Right ventricle myocardium superior (tissue), 1 donor: ENCODE measurements around the gene PLVAP. TPM values are rescaled to one million over a fixed set of nuclear protein-coding genes. Genes with fewer than 3 reads are reported as not detected.

Source experiments
- total RNA-seq: library from RNA; stranded (reverse); fragmentation: NEBNext Ultra II Directional; extraction: Animal tissue kit (Norgen Biotek cat#: 25700); gene quantifications from one replicate; pipeline ENCODE4 v1.2.1, GENCODE V29; 2021
- donor health status: DM: no; HTN: yes; CAD: no; lungs with severe emphysema.

PLVAP gene
- total RNA-seq, 1 donor from 2014 or later: 18.1 TPM

Other genes with a start within 250 kb of the PLVAP start
- gene USE1, start 162.0 kb downstream of the PLVAP start, total RNA-seq: 30.7 TPM
- gene OCEL1, start 151.1 kb downstream of the PLVAP start, total RNA-seq: 22.4 TPM
- gene NR2F6, start 131.4 kb downstream of the PLVAP start, total RNA-seq: 77.3 TPM
- 7.9 TPM for gene USHBP1, start 112.6 kb downstream of the PLVAP start, total RNA-seq
- gene BABAM1, start 109.9 kb downstream of the PLVAP start, total RNA-seq: 77.9 TPM
- gene ANKLE1, start 95.4 kb downstream of the PLVAP start, total RNA-seq: 0.13 TPM
- 12.2 TPM for gene ABHD8, start 73.9 kb downstream of the PLVAP start, total RNA-seq
- gene MRPL34, start 71.5 kb downstream of the PLVAP start, total RNA-seq: 224 TPM
- 27.4 TPM for gene DDA1, start 67.8 kb downstream of the PLVAP start, total RNA-seq
- gene ANO8, start 42.5 kb downstream of the PLVAP start, total RNA-seq: 8.3 TPM
- gene GTPBP3, start 39.8 kb downstream of the PLVAP start, total RNA-seq: 9.3 TPM
- gene CCDC194, start 16.9 kb upstream of the PLVAP start, total RNA-seq: not detected
- 46.5 TPM for gene BST2, start 28.3 kb upstream of the PLVAP start, total RNA-seq
- gene MVB12A, start 42.7 kb upstream of the PLVAP start, total RNA-seq: 20.3 TPM
- 0.11 TPM for gene TMEM221, start 71.3 kb upstream of the PLVAP start, total RNA-seq
- 0.24 TPM for gene NXNL1, start 83.6 kb upstream of the PLVAP start, total RNA-seq
- gene SLC27A1, start 93.2 kb upstream of the PLVAP start, total RNA-seq: 64.2 TPM
- gene PGLS, start 134.3 kb upstream of the PLVAP start, total RNA-seq: 19.6 TPM
- gene COLGALT1, start 178.3 kb upstream of the PLVAP start, total RNA-seq: 29.9 TPM